IPS-20b (cell line): ENCODE measurements around the gene LYZL4.

ENCODE experiments used
- H3K27ac ChIP-seq: one replicate; pipeline ENCODE4 v1.5.1; 2013; ENCODE audit warnings: low read length
- H3K27me3 ChIP-seq: 2 replicates; pipeline ENCODE4 v1.6.1; 2013; ENCODE audit warnings: mild to moderate bottlenecking, low read length, inconsistent platforms; ENCODE audit not compliant: insufficient read depth
- H3K36me3 ChIP-seq: 2 replicates; pipeline ENCODE4 v1.6.1; 2013; ENCODE audit warnings: low read depth, mild to moderate bottlenecking, inconsistent platforms, low read length, moderate library complexity; ENCODE audit not compliant: insufficient read depth
- H3K4me1 ChIP-seq: 2 replicates; pipeline ENCODE4 v1.6.1; 2013; ENCODE audit warnings: mild to moderate bottlenecking, control low read depth, inconsistent platforms, low read length, moderate library complexity; ENCODE audit not compliant: insufficient read depth
- H3K4me3 ChIP-seq: 2 replicates; pipeline ENCODE4 v1.5.1; 2013; ENCODE audit warnings: mild to moderate bottlenecking, low read length, inconsistent platforms
- H3K9ac ChIP-seq: 2 replicates; pipeline ENCODE4 v1.6.1; 2013; ENCODE audit warnings: low read depth, mild to moderate bottlenecking, inconsistent platforms, low read length, moderate library complexity
- H3K9me3 ChIP-seq: 2 replicates; pipeline ENCODE4 v1.6.1; 2013; ENCODE audit warnings: mild to moderate bottlenecking, low read depth, low read length, inconsistent platforms; ENCODE audit not compliant: insufficient read depth

LYZL4 gene

GRCh38 chr3:42397644-42398043 is 12.8 kb downstream of the LYZL4 start:
- no peaks in the 10 kb centered on the region for H3K27me3 ChIP-seq
- H3K36me3 ChIP-seq: no peaks in the 10 kb centered on the region
- no peak overlapping the region for H3K4me3 ChIP-seq

GRCh38 chr3:42394579-42395288 is 15.7 kb downstream of the LYZL4 start:
- Histone ChIP-seq H3K4me1 (no peaks in the 10 kb centered on the region), H3K27me3 (no peaks in the 10 kb centered on the region), H3K9ac (no peak overlapping the region), H3K27ac (no peak overlapping the region), H3K36me3 (no peaks in the 10 kb centered on the region), H3K9me3 (no peaks in the 10 kb centered on the region), H3K4me3 (no peak overlapping the region)

More at GRCh38 chr3:42397644-42398043, 12.8 kb downstream of the LYZL4 start:
- Histone ChIP-seq H3K9ac (no peak overlapping the region), H3K9me3 (no peaks in the 10 kb centered on the region; the same call in 1 of the 2 replicates), H3K4me1 (no peaks in the 10 kb centered on the region), H3K27ac (no peak overlapping the region)

- H3K9ac ChIP-seq: no peak overlapping the region
Measured at GRCh38 chr3:42387802-42388651, 22.4 kb downstream of the LYZL4 start.

GRCh38 chr3:42381551-42382082 is 28.8 kb downstream of the LYZL4 start:
- H3K4me1 ChIP-seq: no peaks in the 10 kb centered on the region; the same call in 1 of the 2 replicates
- H3K36me3 ChIP-seq: no peaks in the 10 kb centered on the region
- no peak overlapping the region for H3K9ac ChIP-seq
- no peaks in the 10 kb centered on the region for H3K27me3 ChIP-seq
- no peak overlapping the region for H3K27ac ChIP-seq
- H3K9me3 ChIP-seq: no peaks in the 10 kb centered on the region
- H3K4me3 ChIP-seq: no peak overlapping the region

More at GRCh38 chr3:42387802-42388651, 22.4 kb downstream of the LYZL4 start:
- no peak overlapping the region for H3K4me3 ChIP-seq
- no peak overlapping the region for H3K27ac ChIP-seq
- H3K9me3 ChIP-seq: no peaks in the 10 kb centered on the region
- no peaks in the 10 kb centered on the region; the same call in 1 of the 2 replicates for H3K4me1 ChIP-seq
- H3K27me3 ChIP-seq: no peaks in the 10 kb centered on the region
- H3K36me3 ChIP-seq: no peaks in the 10 kb centered on the region

- H3K36me3 ChIP-seq: no peaks in the 10 kb centered on the region
- no peak overlapping the region for H3K4me3 ChIP-seq
- no peaks in the 10 kb centered on the region for H3K9me3 ChIP-seq
- H3K27me3 ChIP-seq: no peaks in the 10 kb centered on the region
- H3K9ac ChIP-seq: no peak overlapping the region
- no peaks in the 10 kb centered on the region for H3K4me1 ChIP-seq
- H3K27ac ChIP-seq: no peak overlapping the region
Measured at GRCh38 chr3:42377681-42378080, 32.7 kb downstream of the LYZL4 start.

GRCh38 chr3:42376344-42376798 is 34.0 kb downstream of the LYZL4 start:
- no peak overlapping the region for H3K27ac ChIP-seq
- no peaks in the 10 kb centered on the region for H3K27me3 ChIP-seq
- H3K4me3 ChIP-seq: no peak overlapping the region
- H3K9ac ChIP-seq: no peak overlapping the region
- H3K36me3 ChIP-seq: no peaks in the 10 kb centered on the region
- no peaks in the 10 kb centered on the region for H3K9me3 ChIP-seq
- no peaks in the 10 kb centered on the region for H3K4me1 ChIP-seq

- no peaks in the 10 kb centered on the region; the same call in 1 of the 2 replicates for H3K4me1 ChIP-seq
- no peak overlapping the region for H3K9ac ChIP-seq
- H3K27ac ChIP-seq: no peak overlapping the region
- H3K36me3 ChIP-seq: no peaks in the 10 kb centered on the region
- H3K27me3 ChIP-seq: no peaks in the 10 kb centered on the region
- no peaks in the 10 kb centered on the region for H3K9me3 ChIP-seq
- H3K4me3 ChIP-seq: no peak overlapping the region
Measured at GRCh38 chr3:42375121-42375800, 35.1 kb downstream of the LYZL4 start.

GRCh38 chr3:42371776-42372175 is 38.6 kb downstream of the LYZL4 start:
- Histone ChIP-seq H3K4me3 (no peak overlapping the region), H3K9ac (no peak overlapping the region), H3K27me3 (no peaks in the 10 kb centered on the region), H3K9me3 (no peaks in the 10 kb centered on the region), H3K36me3 (no peaks in the 10 kb centered on the region), H3K4me1 (peaks cover 17% of the 10 kb centered on the region; the same call in 1 of the 2 replicates), H3K27ac (no peak overlapping the region)

- H3K36me3 ChIP-seq: no peaks in the 10 kb centered on the region
- peaks cover 17% of the 10 kb centered on the region; the same call in 1 of the 2 replicates for H3K4me1 ChIP-seq
- no peak overlapping the region; the same call in 1 of the 2 replicates for H3K4me3 ChIP-seq
- H3K27me3 ChIP-seq: no peaks in the 10 kb centered on the region
- H3K9me3 ChIP-seq: peaks cover 7% of the 10 kb centered on the region; the same call in 1 of the 2 replicates
- H3K27ac ChIP-seq: no peak overlapping the region
- H3K9ac ChIP-seq: peak overlapping the region; percentile 35; the same call in 1 of the 2 replicates
Measured at GRCh38 chr3:42369832-42370231, 40.6 kb downstream of the LYZL4 start.

GRCh38 chr3:42369304-42369703 is 41.1 kb downstream of the LYZL4 start:
- H3K27ac ChIP-seq: no peak overlapping the region
- H3K27me3 ChIP-seq: no peaks in the 10 kb centered on the region
- no peak overlapping the region; the same call in 1 of the 2 replicates for H3K4me3 ChIP-seq

GRCh38 chr3:42368861-42369260 is 41.5 kb downstream of the LYZL4 start:
- H3K36me3 ChIP-seq: no peaks in the 10 kb centered on the region
- H3K4me3 ChIP-seq: no peak overlapping the region; the same call in 1 of the 2 replicates
- peaks cover 17% of the 10 kb centered on the region; the same call in 1 of the 2 replicates for H3K4me1 ChIP-seq
- no peak overlapping the region for H3K27ac ChIP-seq
- no peaks in the 10 kb centered on the region for H3K27me3 ChIP-seq
- H3K9me3 ChIP-seq: peaks cover 11% of the 10 kb centered on the region; the same call in 1 of the 2 replicates
- peak overlapping the region; percentile 35; the same call in 1 of the 2 replicates for H3K9ac ChIP-seq

More at GRCh38 chr3:42369304-42369703, 41.1 kb downstream of the LYZL4 start:
- H3K9ac ChIP-seq: peak overlapping the region; percentile 35; the same call in 1 of the 2 replicates
- no peaks in the 10 kb centered on the region for H3K36me3 ChIP-seq
- H3K9me3 ChIP-seq: peaks cover 11% of the 10 kb centered on the region; the same call in 1 of the 2 replicates
- peaks cover 17% of the 10 kb centered on the region; the same call in 1 of the 2 replicates for H3K4me1 ChIP-seq
